Ascending aorta (tissue), 2 donors: ENCODE data around the gene BMAL1. TPM values are rescaled to one million over a fixed set of nuclear protein-coding genes. Genes with fewer than 3 reads are reported as not detected.

ENCODE experiments used
- DNase-seq, 2 donors: peaks; one replicate each; pipeline ENCODE4 v3.0.0-alpha.2; 2019; ENCODE audit warnings: low spot score in 2 of 2
- H3K27ac ChIP-seq, 2 donors: fragments of 200-600 bp; sonication (generic); one replicate each; pipeline ENCODE4 v1.5.1; 2016 to 2017; ENCODE audit warnings: mild to moderate bottlenecking in 1 of 2
- H3K27me3 ChIP-seq: fragments of 200-600 bp; sonication (generic); one replicate; pipeline ENCODE4 v1.5.1; 2017
- H3K36me3 ChIP-seq, 2 donors: fragments of 200-600 bp; sonication (generic); one replicate each; pipeline ENCODE4 v1.5.1; 2016
- H3K4me1 ChIP-seq, 2 donors: fragments of 200-600 bp; sonication (generic); one replicate each; pipeline ENCODE4 v1.5.1; 2016 to 2017; ENCODE audit warnings: mild to moderate bottlenecking in 1 of 2
- H3K4me3 ChIP-seq, 2 donors: fragments of 200-600 bp; sonication (generic); one replicate each; pipeline ENCODE4 v1.5.1; 2016 to 2017; ENCODE audit warnings: mild to moderate bottlenecking in 1 of 2
- H3K9me3 ChIP-seq, 2 donors: fragments of 200-600 bp; sonication (generic); one replicate each; pipeline ENCODE4 v1.5.1; 2016
- intact Hi-C: fragments of 100-400 bp; cut with DNase I; formaldehyde crosslinking; loops from one replicate; pipeline ENCODE4 v1.15.1; 2023
- total RNA-seq: library from RNA; depleted of rRNA; stranded (reverse); fragments of >200 nt; gene quantifications from one replicate; pipeline ENCODE4 v1.1.0, GENCODE V29; 2016
- TF ChIP-seq, protein P1 (sequence below), 3 experiments: fragments of 200-600 bp in 2 of 3; fragments of 450-650 bp in 1 of 3; sonication (generic) in 2 of 3; IDR thresholded peaks; one replicate each; pipeline ENCODE4 v1.5.1; 2016 to 2019; ENCODE audit warnings: antibody characterized with exemption in 3 of 3, mild to moderate bottlenecking in 1 of 3, moderate library complexity in 1 of 3

BMAL1 gene
- 15.9 TPM for total RNA-seq

DNA sequence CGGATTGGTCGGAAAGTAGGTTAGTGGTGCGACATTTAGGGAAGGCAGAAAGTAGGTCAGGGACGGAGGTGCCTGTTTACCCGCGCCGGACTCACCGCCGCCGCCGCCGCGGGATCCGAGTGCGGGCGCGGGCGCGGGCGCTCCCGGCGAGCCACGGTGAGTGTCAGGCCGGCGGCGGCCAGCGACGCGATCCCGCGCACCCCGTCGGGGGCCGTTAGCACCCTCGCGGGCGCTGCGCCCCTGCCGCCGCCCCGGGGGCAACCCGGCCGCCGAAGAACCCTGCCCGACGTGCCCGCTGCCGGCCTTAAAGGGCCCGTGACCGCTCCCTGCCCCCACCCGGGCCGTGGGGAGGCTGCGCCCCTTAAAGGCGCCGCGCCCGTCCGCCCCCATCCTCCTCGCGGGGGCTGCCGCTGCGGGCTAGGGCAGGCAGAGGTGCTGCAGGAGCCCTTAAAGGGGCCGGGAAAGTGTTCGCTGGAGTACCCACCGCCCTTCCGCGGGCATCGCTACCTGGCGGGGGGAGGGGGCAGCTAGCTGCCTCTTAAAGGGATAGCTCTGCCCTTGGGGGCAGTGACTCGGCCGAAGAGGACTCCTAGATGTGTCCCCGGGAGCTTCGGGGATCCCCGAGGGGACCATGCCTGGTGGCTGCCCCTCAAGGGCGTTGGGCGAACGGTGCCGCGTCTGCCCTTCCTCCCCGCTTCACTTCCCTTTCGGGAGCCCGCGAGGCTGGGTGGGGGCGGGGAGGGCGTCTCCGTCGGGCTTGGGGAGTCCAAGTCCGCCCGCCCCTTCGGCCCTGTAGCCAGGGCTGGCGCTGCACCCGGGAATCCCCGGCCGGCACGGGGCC, at the start of gene BMAL1:
Gene BMAL1, plus strand, starts transcription at position 23 of the 841 bp plus-strand sequence. CDS start 76,519 bp downstream, outside the sequence.
- H3K27ac ChIP-seq, result peak within 1 kb of the TSS; percentile 93 to 96
- no peaks in the 10 kb centered on the region for H3K9me3 ChIP-seq
- H3K27me3 ChIP-seq, result no peaks in the 10 kb centered on the region
- H3K4me3 ChIP-seq, result peak within 1 kb of the TSS; percentile 86 to 90
- no peaks in the 10 kb centered on the region for H3K36me3 ChIP-seq
- peaks cover 3 to 14% of the 10 kb centered on the region in 2 donors for H3K4me1 ChIP-seq
- peak; percentile 31 to 80 for DNase-seq
- intact Hi-C loops, result loop anchor here (1.0 to 10.0 kb wide), 5 partner anchors 39 to 593 kb away; partner anchors contain the start of genes BTBD10 and FAR1
- TF ChIP-seq, protein P1, sequence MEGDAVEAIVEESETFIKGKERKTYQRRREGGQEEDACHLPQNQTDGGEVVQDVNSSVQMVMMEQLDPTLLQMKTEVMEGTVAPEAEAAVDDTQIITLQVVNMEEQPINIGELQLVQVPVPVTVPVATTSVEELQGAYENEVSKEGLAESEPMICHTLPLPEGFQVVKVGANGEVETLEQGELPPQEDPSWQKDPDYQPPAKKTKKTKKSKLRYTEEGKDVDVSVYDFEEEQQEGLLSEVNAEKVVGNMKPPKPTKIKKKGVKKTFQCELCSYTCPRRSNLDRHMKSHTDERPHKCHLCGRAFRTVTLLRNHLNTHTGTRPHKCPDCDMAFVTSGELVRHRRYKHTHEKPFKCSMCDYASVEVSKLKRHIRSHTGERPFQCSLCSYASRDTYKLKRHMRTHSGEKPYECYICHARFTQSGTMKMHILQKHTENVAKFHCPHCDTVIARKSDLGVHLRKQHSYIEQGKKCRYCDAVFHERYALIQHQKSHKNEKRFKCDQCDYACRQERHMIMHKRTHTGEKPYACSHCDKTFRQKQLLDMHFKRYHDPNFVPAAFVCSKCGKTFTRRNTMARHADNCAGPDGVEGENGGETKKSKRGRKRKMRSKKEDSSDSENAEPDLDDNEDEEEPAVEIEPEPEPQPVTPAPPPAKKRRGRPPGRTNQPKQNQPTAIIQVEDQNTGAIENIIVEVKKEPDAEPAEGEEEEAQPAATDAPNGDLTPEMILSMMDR (IDR thresholded peaks at IDR 0.05), result no peak

DNA sequence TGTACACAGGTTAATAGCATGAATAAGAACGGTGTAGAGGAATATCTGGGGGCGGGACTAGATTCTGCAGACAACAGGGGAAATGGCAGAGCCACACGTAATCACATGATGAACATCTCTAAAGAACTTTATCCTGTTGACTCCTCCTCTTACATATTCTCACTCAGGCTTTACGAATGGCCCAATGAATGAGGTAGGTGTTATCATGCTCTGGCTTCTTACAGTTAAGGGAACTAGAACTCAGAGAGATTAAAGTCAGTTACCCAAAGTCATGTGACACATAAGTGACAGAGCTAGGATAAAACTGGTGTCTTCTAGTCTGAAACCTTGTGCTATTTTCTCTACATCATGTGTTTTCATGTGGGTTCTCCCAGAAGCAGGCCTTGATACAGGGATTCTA, 49.0 kb upstream of the BMAL1 start:
- DNase-seq, result no peak
- H3K27ac ChIP-seq, result no peak overlapping the region
- intact Hi-C loops, result no loop called here

DNA sequence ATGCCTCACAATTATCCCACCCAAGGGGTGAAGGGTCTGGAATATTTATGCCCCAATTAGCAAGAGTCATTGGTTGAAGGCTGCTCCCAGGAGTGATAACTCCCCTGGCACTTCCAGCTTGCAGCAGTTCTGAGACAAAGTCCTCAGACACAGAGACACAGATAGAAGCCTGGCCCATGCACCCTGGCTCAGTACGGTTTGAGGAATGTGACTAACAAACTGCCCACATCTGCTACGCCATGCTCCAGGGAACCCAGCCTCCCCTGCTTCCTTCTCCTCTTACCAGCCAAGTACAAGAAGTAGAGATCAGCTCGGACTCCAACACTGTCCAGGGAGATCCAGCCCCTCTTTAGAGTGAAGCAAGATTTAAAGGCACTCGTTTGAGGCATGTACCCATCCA, 48.5 kb upstream of the BMAL1 start:
- TF ChIP-seq, protein P1 (IDR thresholded peaks at IDR 0.05), result no peak
- no peaks in the 10 kb centered on the region for H3K36me3 ChIP-seq
- H3K9me3 ChIP-seq, result no peaks in the 10 kb centered on the region
- no peak overlapping the region for H3K4me3 ChIP-seq
- no peak for DNase-seq
- H3K27ac ChIP-seq, result no peak overlapping the region
- H3K4me1 ChIP-seq, result peaks cover 0 to 14% of the 10 kb centered on the region in 2 donors
- intact Hi-C loops, result no loop called here
- H3K27me3 ChIP-seq, result no peaks in the 10 kb centered on the region

More for the DNA sequence above, 49.0 kb upstream of the BMAL1 start:
- Histone ChIP-seq H3K4me1 (peaks cover 0 to 14% of the 10 kb centered on the region in 2 donors), H3K9me3 (no peaks in the 10 kb centered on the region), H3K36me3 (no peaks in the 10 kb centered on the region), H3K4me3 (no peak overlapping the region), H3K27me3 (no peaks in the 10 kb centered on the region)
- TF ChIP-seq, protein P1 (IDR thresholded peaks at IDR 0.05), result no peak

DNA sequence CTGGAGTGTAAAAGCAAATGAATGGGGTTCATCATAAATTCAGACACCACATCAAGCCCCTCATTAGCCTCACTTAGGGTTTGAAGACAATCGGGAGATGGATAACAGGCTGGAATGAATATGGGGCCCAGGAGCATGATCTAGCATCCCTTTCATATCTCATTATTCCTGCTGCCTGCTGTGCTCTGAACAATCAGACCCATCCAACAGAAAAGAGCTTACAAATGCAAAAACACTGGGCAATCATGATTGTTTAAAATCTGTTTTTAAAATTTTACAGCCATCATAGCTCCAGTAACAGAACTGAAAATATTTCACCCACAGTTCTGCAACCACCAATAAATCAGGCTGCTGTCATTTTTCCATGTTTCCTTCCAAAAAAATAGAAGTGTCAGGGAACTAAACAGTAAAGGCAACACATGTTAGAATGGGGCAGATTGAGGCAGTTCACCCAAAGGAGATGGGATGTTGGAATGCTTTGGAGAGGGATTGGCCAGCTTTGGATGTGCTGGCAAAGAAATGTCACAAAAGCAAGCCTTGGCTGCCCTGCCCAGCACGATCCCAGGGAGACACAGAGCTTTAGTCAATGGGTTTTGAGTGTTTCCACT, 47.8 kb upstream of the BMAL1 start:
- no peak overlapping the region for H3K4me3 ChIP-seq
- no peaks in the 10 kb centered on the region for H3K9me3 ChIP-seq
- intact Hi-C loops, result no loop called here
- no peaks in the 10 kb centered on the region for H3K36me3 ChIP-seq
- peaks cover 0 to 14% of the 10 kb centered on the region in 2 donors for H3K4me1 ChIP-seq
- no peaks in the 10 kb centered on the region for H3K27me3 ChIP-seq
- TF ChIP-seq, protein P1 (IDR thresholded peaks at IDR 0.05), result no peak
- no peak for DNase-seq
- no peak overlapping the region for H3K27ac ChIP-seq

DNA sequence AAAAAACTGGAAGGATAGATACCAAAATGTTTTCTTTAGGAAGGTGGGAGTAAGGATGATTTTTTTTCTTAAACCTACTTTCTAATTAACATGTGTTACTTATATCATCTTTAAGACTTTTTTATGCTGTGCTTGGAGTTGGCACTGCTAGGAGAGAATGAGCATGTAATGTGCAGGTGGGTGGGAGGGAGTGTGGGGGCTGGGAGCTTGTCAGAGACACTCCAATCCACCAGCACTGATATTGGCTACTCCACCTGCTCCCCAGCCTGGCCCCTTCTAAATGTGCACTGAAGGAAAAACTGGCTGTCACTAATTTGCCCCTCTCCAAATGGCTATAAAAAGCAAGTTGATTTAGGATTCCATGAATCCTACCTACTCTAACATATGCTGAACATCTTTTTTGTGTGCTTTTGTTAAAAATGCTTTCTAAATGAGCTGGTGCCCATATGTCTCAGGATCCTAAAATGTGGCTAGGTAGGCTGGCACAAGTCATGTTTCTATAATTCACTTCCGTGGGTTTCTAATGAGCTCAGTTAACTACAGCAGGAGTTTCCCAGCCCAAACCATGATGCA, 44.3 kb upstream of the BMAL1 start:
- H3K27ac ChIP-seq, result no peak overlapping the region
- no peaks in the 10 kb centered on the region for H3K36me3 ChIP-seq
- H3K4me3 ChIP-seq, result no peak overlapping the region
- H3K4me1 ChIP-seq, result peaks cover 0 to 14% of the 10 kb centered on the region in 2 donors
- TF ChIP-seq, protein P1 (IDR thresholded peaks at IDR 0.05), result no peak
- H3K27me3 ChIP-seq, result no peaks in the 10 kb centered on the region
- intact Hi-C loops, result no loop called here
- DNase-seq, result no peak
- no peaks in the 10 kb centered on the region for H3K9me3 ChIP-seq
